ENCODE data around the gene HLA-DPB1.

DNA sequence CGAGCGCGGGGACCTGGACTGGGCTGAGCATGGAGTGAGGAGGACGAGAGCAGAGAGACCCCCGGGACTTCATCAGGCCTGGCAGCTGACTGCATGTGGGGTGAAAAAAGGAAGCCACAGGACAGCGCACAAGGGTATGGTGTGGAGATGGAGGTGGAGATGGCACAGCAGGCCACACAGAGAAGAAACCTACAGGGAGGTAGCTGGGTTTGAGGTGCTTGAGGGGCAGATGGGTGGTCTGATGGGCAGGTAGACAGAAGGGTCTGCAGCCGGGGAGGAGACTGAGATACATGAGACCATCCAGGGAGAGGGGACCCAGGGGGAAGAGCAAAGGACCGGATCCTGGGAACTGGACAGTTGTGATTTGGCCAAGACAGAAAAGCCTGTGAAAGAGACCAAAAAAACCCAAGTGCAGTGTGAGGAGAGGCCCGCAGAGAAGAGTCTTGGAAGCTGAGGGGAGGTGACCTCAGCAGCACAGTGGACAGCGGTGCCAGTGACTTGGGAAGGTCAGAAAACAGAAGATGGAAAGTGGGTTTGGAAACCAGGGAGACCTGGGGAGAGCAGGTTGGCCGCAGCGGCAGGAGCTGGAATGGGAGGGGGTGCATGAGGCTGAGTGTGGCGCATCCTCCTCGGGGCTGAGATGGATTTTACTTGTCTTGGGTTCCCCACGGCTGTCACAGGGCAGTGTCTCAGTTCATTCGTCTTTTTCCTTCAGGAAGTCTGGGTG lies 5.5 kb downstream of the HLA-DPB1 start:
- TF ChIP-seq POLR2A (IDR thresholded peaks at IDR 0.05) (no peak), CTCF (IDR thresholded peaks at IDR 0.05) (no peak)

All from vagina (tissue), 2 donors.